BE2C (cell line): ENCODE results near the gene AGAP1.

Experiments used
- DNase-seq: peaks from one replicate; pipeline ENCODE4 v3.0.0-alpha.2; 2020
- H3K27me3 ChIP-seq: fragments of 250-450 bp; sonication (Bioruptor Pico); 2 replicates; pipeline ENCODE4 v1.5.1; 2020; ENCODE audit warnings: mild to moderate bottlenecking
- H3K36me3 ChIP-seq: fragments of 250-450 bp; sonication (Bioruptor Pico); 2 replicates; pipeline ENCODE4 v1.5.1; 2020; ENCODE audit warnings: mild to moderate bottlenecking
- H3K4me1 ChIP-seq: fragments of 250-450 bp; sonication (Bioruptor Pico); 2 replicates; pipeline ENCODE4 v1.5.1; 2020
- H3K4me3 ChIP-seq: 2 replicates; pipeline ENCODE4 v1.5.1; 2011; ENCODE audit warnings: low read depth, low read length
- H3K9me3 ChIP-seq: fragments of 250-450 bp; sonication (Bioruptor Pico); 2 replicates; pipeline ENCODE4 v1.5.1; 2020
- TF ChIP-seq, protein P1 (sequence below): IDR thresholded peaks from 2 replicates; pipeline ENCODE4 v1.5.1; 2012; ENCODE audit warnings: mild to moderate bottlenecking, low read depth, low read length

The AGAP1 gene

DNA sequence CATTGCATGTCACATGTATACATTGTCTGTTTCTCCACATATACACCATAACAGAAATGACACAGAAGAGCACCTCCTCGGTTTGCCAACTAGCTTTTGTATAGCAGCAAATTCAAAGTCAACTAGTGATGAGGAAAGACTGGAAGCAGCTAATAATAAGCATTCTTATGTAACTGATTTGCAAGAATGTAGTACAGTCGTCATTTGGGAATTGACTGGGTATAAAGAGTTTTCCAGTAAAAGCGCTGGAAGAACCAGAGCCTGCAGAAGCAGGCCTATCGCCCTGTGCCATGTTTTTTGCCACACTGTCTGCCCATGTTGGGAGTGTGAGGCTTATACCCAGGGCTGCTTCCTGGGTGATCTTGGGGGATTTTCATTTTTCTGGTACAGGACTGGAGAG, 363.8 kb downstream of the AGAP1 start:
- Histone ChIP-seq H3K4me1 (peaks cover 7% of the 10 kb centered on the region; the same call in 1 of the 2 replicates), H3K9me3 (no peaks in the 10 kb centered on the region), H3K4me3 (no peak overlapping the region), H3K27me3 (no peaks in the 10 kb centered on the region), H3K36me3 (no peaks in the 10 kb centered on the region)
- TF ChIP-seq, protein P1, sequence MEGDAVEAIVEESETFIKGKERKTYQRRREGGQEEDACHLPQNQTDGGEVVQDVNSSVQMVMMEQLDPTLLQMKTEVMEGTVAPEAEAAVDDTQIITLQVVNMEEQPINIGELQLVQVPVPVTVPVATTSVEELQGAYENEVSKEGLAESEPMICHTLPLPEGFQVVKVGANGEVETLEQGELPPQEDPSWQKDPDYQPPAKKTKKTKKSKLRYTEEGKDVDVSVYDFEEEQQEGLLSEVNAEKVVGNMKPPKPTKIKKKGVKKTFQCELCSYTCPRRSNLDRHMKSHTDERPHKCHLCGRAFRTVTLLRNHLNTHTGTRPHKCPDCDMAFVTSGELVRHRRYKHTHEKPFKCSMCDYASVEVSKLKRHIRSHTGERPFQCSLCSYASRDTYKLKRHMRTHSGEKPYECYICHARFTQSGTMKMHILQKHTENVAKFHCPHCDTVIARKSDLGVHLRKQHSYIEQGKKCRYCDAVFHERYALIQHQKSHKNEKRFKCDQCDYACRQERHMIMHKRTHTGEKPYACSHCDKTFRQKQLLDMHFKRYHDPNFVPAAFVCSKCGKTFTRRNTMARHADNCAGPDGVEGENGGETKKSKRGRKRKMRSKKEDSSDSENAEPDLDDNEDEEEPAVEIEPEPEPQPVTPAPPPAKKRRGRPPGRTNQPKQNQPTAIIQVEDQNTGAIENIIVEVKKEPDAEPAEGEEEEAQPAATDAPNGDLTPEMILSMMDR: no peak
- DNase-seq: no peak

DNA sequence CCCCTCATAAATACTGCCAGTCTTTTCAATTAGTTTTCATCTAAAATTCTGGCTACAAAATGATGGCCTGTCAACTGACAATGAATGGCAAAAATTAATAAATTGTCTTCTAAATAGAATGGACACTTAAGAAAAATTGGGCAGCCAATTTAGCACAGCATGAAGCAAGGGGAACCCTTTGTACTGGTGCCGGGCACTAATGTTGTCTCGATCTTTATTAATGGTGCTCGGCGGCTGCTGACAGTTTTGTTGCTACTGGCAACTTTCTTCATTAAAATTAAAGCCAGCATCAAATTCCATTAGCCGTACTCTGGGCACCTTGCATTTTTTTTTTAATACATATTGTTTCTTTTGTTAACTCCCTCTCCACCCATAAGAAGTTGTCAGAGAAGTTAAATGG, 365.0 kb downstream of the AGAP1 start:
- no peaks in the 10 kb centered on the region for H3K27me3 ChIP-seq
- TF ChIP-seq, protein P1: no peak
- no peaks in the 10 kb centered on the region for H3K4me1 ChIP-seq
- no peak overlapping the region for H3K4me3 ChIP-seq
- no peaks in the 10 kb centered on the region for H3K36me3 ChIP-seq
- no peak for DNase-seq
- no peaks in the 10 kb centered on the region for H3K9me3 ChIP-seq

DNA sequence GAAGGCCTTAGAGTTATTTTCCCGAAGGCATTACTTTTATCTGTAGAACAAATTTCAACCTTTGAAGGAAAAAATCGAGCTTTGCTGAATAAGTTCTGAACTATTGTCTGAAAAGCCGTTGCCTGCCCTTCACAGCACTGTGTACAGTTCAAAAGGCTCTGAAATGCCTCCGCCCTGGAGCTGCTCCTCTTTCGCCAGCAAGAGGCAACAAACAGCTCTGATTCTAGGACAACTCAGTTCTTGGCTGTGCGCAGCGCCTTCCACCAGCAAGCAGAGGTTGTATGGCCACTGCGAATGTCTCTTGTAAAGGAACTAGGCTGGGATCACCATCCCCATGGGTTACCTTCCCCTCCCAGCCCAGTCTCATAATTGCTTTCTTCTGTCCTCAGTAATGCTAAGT, 365.8 kb downstream of the AGAP1 start:
- H3K4me1 ChIP-seq: no peaks in the 10 kb centered on the region
- H3K4me3 ChIP-seq: no peak overlapping the region
- no peaks in the 10 kb centered on the region for H3K9me3 ChIP-seq
- DNase-seq: no peak
- TF ChIP-seq, protein P1: no peak
- H3K27me3 ChIP-seq: no peaks in the 10 kb centered on the region
- H3K36me3 ChIP-seq: no peaks in the 10 kb centered on the region

DNA sequence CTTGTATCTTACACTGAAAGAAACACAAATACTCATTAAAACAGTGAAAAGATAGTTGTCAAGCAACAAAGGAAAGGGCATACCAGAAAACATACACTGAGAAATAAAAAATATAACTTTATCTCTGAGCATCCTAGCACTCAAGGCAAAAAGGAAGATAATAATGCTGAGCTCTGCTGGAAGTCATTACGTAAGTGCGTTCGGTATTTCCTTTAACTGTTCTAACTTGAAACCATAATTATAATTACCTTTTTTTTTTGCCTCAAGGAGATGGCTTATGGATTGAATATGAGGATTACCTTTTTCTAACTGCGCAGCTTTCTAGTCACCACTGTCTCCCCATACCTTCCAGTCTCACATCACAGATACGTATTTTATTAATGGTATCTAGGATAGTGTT, 366.3 kb downstream of the AGAP1 start:
- DNase-seq: no peak
- TF ChIP-seq, protein P1: no peak

DNA sequence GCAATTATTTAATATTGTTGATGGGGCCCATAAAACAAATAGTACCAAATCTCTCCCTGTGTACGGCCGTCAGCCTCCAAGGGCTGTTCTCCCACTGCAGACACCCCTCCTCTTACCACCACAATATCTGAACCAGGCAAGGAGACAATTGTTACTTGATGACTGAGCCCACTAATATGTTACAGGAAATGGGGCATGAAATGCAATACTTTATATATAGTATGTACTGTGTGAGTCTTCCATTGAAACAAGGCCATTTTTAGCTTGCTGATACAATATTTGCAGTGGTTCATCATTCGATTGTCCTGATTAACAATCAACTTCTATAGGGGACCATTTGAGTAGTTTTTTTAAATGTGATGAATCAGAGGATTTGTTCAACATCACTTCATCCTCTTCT, 367.0 kb downstream of the AGAP1 start:
- TF ChIP-seq, protein P1: no peak
- Histone ChIP-seq H3K9me3 (no peaks in the 10 kb centered on the region), H3K4me3 (no peak overlapping the region), H3K36me3 (no peaks in the 10 kb centered on the region), H3K4me1 (no peaks in the 10 kb centered on the region), H3K27me3 (no peaks in the 10 kb centered on the region)
- no peak for DNase-seq

More for the DNA sequence above, 366.3 kb downstream of the AGAP1 start:
- Histone ChIP-seq H3K4me3 (no peak overlapping the region), H3K9me3 (no peaks in the 10 kb centered on the region), H3K4me1 (no peaks in the 10 kb centered on the region), H3K36me3 (no peaks in the 10 kb centered on the region), H3K27me3 (no peaks in the 10 kb centered on the region)

DNA sequence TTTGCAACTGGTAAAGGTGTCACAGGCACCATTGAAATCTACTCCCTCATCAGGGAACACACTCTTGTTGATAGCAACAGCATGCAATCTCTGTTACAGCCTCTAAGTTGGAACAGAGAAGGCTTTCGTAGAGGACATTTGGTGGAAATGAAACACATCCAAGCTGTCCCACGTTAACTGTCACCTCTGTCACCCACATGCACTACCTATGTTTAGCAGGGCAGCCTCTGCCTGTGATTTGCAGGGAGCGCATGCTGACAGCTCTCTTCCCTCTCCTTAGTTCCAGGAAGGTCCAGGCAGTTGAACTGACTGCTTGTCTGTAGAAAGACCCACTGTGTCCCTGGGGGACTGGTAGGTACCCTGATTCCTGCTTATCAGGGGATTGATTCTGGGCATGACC, 367.5 kb downstream of the AGAP1 start:
- H3K4me1 ChIP-seq: no peaks in the 10 kb centered on the region
- H3K36me3 ChIP-seq: no peaks in the 10 kb centered on the region
- DNase-seq: no peak
- H3K4me3 ChIP-seq: no peak overlapping the region
- TF ChIP-seq, protein P1: no peak
- H3K9me3 ChIP-seq: no peaks in the 10 kb centered on the region
- H3K27me3 ChIP-seq: no peaks in the 10 kb centered on the region
